DMS 273 (cell line): ENCODE measurements around the gene GLYATL1.

ENCODE experiments used
- DNase-seq: peaks from one replicate; lab custom pipeline; 2025; ENCODE audit not compliant: unreplicated experiment; lab: John Stamatoyannopoulos, UW

The GLYATL1 gene

GRCh38 chr11:58939277-58939676 lies at the start of gene GLYATL1:
GLYATL1 (plus strand) TSS chr11:58939488; CDS start chr11:58947088, 7,600 bp downstream.
- no peak for DNase-seq

GRCh38 chr11:58893899-58894298 lies 45.4 kb upstream of the GLYATL1 start:
- DNase-seq, result no peak

- DNase-seq, result peak; percentile 10
These were observed 41.2 kb upstream of the GLYATL1 start for GRCh38 chr11:58898106-58898505.

GRCh38 chr11:58900479-58901420 lies 38.5 kb upstream of the GLYATL1 start:
- DNase-seq, result peak; percentile 6

- no peak for DNase-seq
These were observed 36.4 kb upstream of the GLYATL1 start for GRCh38 chr11:58902881-58903280.

GRCh38 chr11:58905011-58905720 lies 34.1 kb upstream of the GLYATL1 start:
- peak; percentile 67 for DNase-seq

- DNase-seq, result peak; percentile 89
These were observed 33.4 kb upstream of the GLYATL1 start for GRCh38 chr11:58905721-58906547.

- DNase-seq, result no peak
These were observed 31.5 kb upstream of the GLYATL1 start for GRCh38 chr11:58907780-58908179.

GRCh38 chr11:58912124-58912523 lies 27.2 kb upstream of the GLYATL1 start:
- DNase-seq, result no peak

GRCh38 chr11:58913685-58914084 lies 25.6 kb upstream of the GLYATL1 start:
- DNase-seq, result no peak

GRCh38 chr11:58914821-58915543 lies 24.3 kb upstream of the GLYATL1 start:
- no peak for DNase-seq

GRCh38 chr11:58916637-58917036 lies 22.7 kb upstream of the GLYATL1 start:
- DNase-seq, result no peak

GRCh38 chr11:58917159-58917783 lies 22.0 kb upstream of the GLYATL1 start:
- DNase-seq, result no peak

GRCh38 chr11:58919561-58919960 lies 19.7 kb upstream of the GLYATL1 start:
- DNase-seq, result no peak

GRCh38 chr11:58919980-58920379 lies 19.3 kb upstream of the GLYATL1 start:
- DNase-seq, result no peak

- no peak for DNase-seq
These were observed 17.4 kb upstream of the GLYATL1 start for GRCh38 chr11:58921778-58922390.

- DNase-seq, result no peak
These were observed 16.8 kb upstream of the GLYATL1 start for GRCh38 chr11:58922479-58922878.

- DNase-seq, result peak; percentile 51
These were observed 15.9 kb upstream of the GLYATL1 start for GRCh38 chr11:58923300-58923788.

GRCh38 chr11:58924230-58924629 lies 15.1 kb upstream of the GLYATL1 start:
- no peak for DNase-seq
